Sigmoid colon (tissue), 7 donors: ENCODE data around the gene CA12. TPM values are rescaled to one million over a fixed set of nuclear protein-coding genes. Genes with fewer than 3 reads are reported as not detected.

Experiments used
- DNase-seq: peaks from one replicate; pipeline ENCODE4 v3.0.0-alpha.2; 2019
- H3K27ac ChIP-seq, 4 donors: fragments of 200-600 bp; sonication (generic); one replicate each; pipeline ENCODE4 v1.5.1; 2016 to 2019; ENCODE audit warnings: mild to moderate bottlenecking in 1 of 4
- H3K27me3 ChIP-seq, 3 donors: fragments of 200-600 bp; sonication (generic); one replicate each; pipeline ENCODE4 v1.5.1; 2019; ENCODE audit warnings: mild to moderate bottlenecking in 1 of 3
- H3K36me3 ChIP-seq, 4 donors: fragments of 200-600 bp; sonication (generic); one replicate each; pipeline ENCODE4 v1.5.1; 2016 to 2019
- H3K4me1 ChIP-seq, 4 donors: fragments of 200-600 bp; sonication (generic); one replicate each; pipeline ENCODE4 v1.5.1; 2017 to 2019
- H3K4me3 ChIP-seq, 4 donors: fragments of 200-600 bp; sonication (generic); one replicate each; pipeline ENCODE4 v1.5.1; 2017 to 2019; ENCODE audit warnings: mild to moderate bottlenecking in 2 of 4, moderate library complexity in 1 of 4
- H3K9me3 ChIP-seq, 4 donors: fragments of 200-600 bp in 3 of 4; sonication (generic) in 3 of 4; one replicate each; pipeline versions ENCODE4 v1.5.1 to v1.6.1; 2013 to 2019
- POLR2AphosphoS5 ChIP-seq, 4 donors: sonication (generic); formaldehyde crosslinking; IDR thresholded peaks; one replicate each; pipeline ENCODE4 v1.6.1; 2017; ENCODE audit warnings: antibody characterized with exemption in 4 of 4
- WGBS, 2 donors: extraction: QIAGEN DNeasy Blood & Tissue Kit; methylation state at CpG; one replicate each; pipeline ENCODE4 v1.1.7; 2013; 5-methylcytosine and 5-hydroxymethylcytosine counted together
- intact Hi-C: fragments of 100-400 bp; cut with DNase I; formaldehyde crosslinking; loops from one replicate; pipeline ENCODE4 v1.15.1; 2023
- polyA plus RNA-seq, 3 donors: library from polyadenylated mRNA; stranded (reverse); fragments of 200-250 nt; gene quantifications; one replicate each; pipeline ENCODE4 v1.2.3, GENCODE V29; 2013
- total RNA-seq, 4 donors: library from RNA; depleted of rRNA; stranded (reverse); fragments of >200 nt; gene quantifications; one replicate each; pipeline ENCODE4 v1.1.0, GENCODE V29; 2016
- donor health status: healthy with polysubstance abuse.
- donor health status: Bipolar disorder and iron deficiency.
- donor health status: healthy.

Gene CA12
- total and polyA plus RNA-seq, 7 donors = 0.14 to 76.2 (median 2.2) TPM

GRCh38 chr15:63274427-63274826 lies 107.2 kb downstream of the CA12 start:
- no peak for TF ChIP-seq POLR2AphosphoS5 (IDR thresholded peaks at IDR 0.05)
- WGBS, 2 donors = 81 to 86% methylated on average over 3 of the region's 3 CpGs
- Histone ChIP-seq H3K9me3 (no peaks in the 10 kb centered on the region), H3K4me1 (peaks cover 0 to 14% (median 6%) of the 10 kb centered on the region in 4 donors), H3K27me3 (no peaks in the 10 kb centered on the region), H3K36me3 (no peaks in the 10 kb centered on the region), H3K27ac (no peak overlapping the region), H3K4me3 (no peak overlapping the region)
- no peak for DNase-seq
- intact Hi-C loops = loop anchor here (10.0 kb wide), 1 partner anchor 150 kb away; the partner anchor contains the start of gene LACTB

Other genes with a start within 250 kb of the CA12 start
- 100 to 1,000 TPM in 2 of 4 donors, 10 to 100 TPM in 2; 63.3 to 200 (median 143) TPM for gene RPS27L, start 224.4 kb downstream of the CA12 start, total RNA-seq
- gene RPS27L, start 224.4 kb downstream of the CA12 start, polyA plus RNA-seq = 100 to 1,000 TPM; 172 to 417 (median 405) TPM
- 10 to 100 TPM; 21.7 to 30.4 (median 29.8) TPM for gene RAB8B, start 192.2 kb downstream of the CA12 start, total RNA-seq
- gene RAB8B, start 192.2 kb downstream of the CA12 start, polyA plus RNA-seq = 10 to 100 TPM in 2 of 3 donors, 1 to 10 TPM in 1; 6.5 to 13.6 (median 10.8) TPM
- 10 to 100 TPM in 2 of 4 donors, 1 to 10 TPM in 2; 7.9 to 11.0 (median 9.9) TPM for gene APH1B, start 104.2 kb downstream of the CA12 start, total RNA-seq
- 1 to 10 TPM; 1.8 to 6.9 (median 5.9) TPM for gene APH1B, start 104.2 kb downstream of the CA12 start, polyA plus RNA-seq
- 10 to 100 TPM; 46.4 to 66.5 (median 64.8) TPM for gene USP3, start 122.7 kb upstream of the CA12 start, total RNA-seq
- 10 to 100 TPM; 20.4 to 31.4 (median 26.4) TPM for gene USP3, start 122.7 kb upstream of the CA12 start, polyA plus RNA-seq
- 100 to 1,000 TPM in 2 of 4 donors, 10 to 100 TPM in 2; 46.7 to 150 (median 99.3) TPM for gene FBXL22, start 215.5 kb upstream of the CA12 start, total RNA-seq
- 1 to 10 TPM in 2 of 3 donors, under 1 TPM in 1; 0.69 to 2.6 (median 1.2) TPM for gene FBXL22, start 215.5 kb upstream of the CA12 start, polyA plus RNA-seq